Ishikawa (cell line): ENCODE results near the gene FCMR.

ENCODE experiments used
- CEBPB ChIP-seq: IDR thresholded peaks from 2 replicates; pipeline ENCODE4 v1.6.1; 2012
- CREB1 ChIP-seq: IDR thresholded peaks from 2 replicates; pipeline ENCODE4 v1.6.1; 2012; ENCODE audit warnings: low read depth
- EGR1 ChIP-seq: IDR thresholded peaks from 2 replicates; pipeline ENCODE4 v1.6.1; 2012
- EP300 ChIP-seq: IDR thresholded peaks from 2 replicates; pipeline ENCODE4 v1.6.1; 2012; ENCODE audit warnings: borderline replicate concordance
- FOXM1 ChIP-seq: IDR thresholded peaks from 2 replicates; pipeline ENCODE4 v1.6.1; 2012; ENCODE audit warnings: low read depth, borderline replicate concordance
- MAX ChIP-seq: IDR thresholded peaks from 2 replicates; pipeline ENCODE4 v1.6.1; 2012
- NFIC ChIP-seq: IDR thresholded peaks from 2 replicates; pipeline ENCODE4 v1.6.1; 2012
- RAD21 ChIP-seq: IDR thresholded peaks from 2 replicates; pipeline ENCODE4 v1.6.1; 2012; ENCODE audit warnings: low read depth
- REST ChIP-seq: IDR thresholded peaks from 2 replicates; pipeline ENCODE4 v1.6.1; 2012; ENCODE audit warnings: low read depth, mild to moderate bottlenecking
- TAF1 ChIP-seq: IDR thresholded peaks from 2 replicates; pipeline ENCODE4 v1.6.1; 2012; ENCODE audit warnings: low read depth, mild to moderate bottlenecking
- TCF12 ChIP-seq: IDR thresholded peaks from 2 replicates; pipeline ENCODE4 v1.6.1; 2012; ENCODE audit warnings: low read depth
- TEAD4 ChIP-seq: IDR thresholded peaks from 2 replicates; pipeline ENCODE4 v1.6.1; 2012
- USF1 ChIP-seq: IDR thresholded peaks from 2 replicates; pipeline ENCODE4 v1.6.1; 2012
- YY1 ChIP-seq: IDR thresholded peaks from 2 replicates; pipeline ENCODE4 v1.6.1; 2012; ENCODE audit warnings: low read depth
- ZBTB7A ChIP-seq: IDR thresholded peaks from 2 replicates; pipeline ENCODE4 v1.6.1; 2012; ENCODE audit warnings: low read depth

The FCMR gene

GRCh38 chr1:206872139-206872538 is 49.6 kb downstream of the FCMR start:
- TF ChIP-seq CEBPB (no peak), FOXM1 (no peak)

- TF ChIP-seq FOXM1 = no peak
- no peak for TF ChIP-seq MAX
- no peak for TF ChIP-seq NFIC
- no peak for TF ChIP-seq ZBTB7A
- TF ChIP-seq USF1 = no peak
- TF ChIP-seq RAD21 = no peak
- TF ChIP-seq CREB1 = no peak
- TF ChIP-seq YY1 = no peak
- TF ChIP-seq REST = no peak
Measured at GRCh38 chr1:206868264-206868663, 53.5 kb downstream of the FCMR start.

GRCh38 chr1:206867716-206868115 is 54.0 kb downstream of the FCMR start:
- TF ChIP-seq TEAD4 (no peak), FOXM1 (no peak), MAX (no peak), EP300 (no peak), REST (no peak), NFIC (no peak), CREB1 (no peak), TCF12 (no peak)

GRCh38 chr1:206867239-206867638 is 54.5 kb downstream of the FCMR start:
- no peak for TF ChIP-seq EGR1
- TF ChIP-seq YY1 = no peak
- no peak for TF ChIP-seq ZBTB7A
- TF ChIP-seq EP300 = no peak
- no peak for TF ChIP-seq TEAD4
- no peak for TF ChIP-seq REST
- no peak for TF ChIP-seq NFIC
- no peak for TF ChIP-seq USF1
- no peak for TF ChIP-seq CEBPB
- no peak for TF ChIP-seq TCF12
- TF ChIP-seq FOXM1 = no peak
- no peak for TF ChIP-seq RAD21
- no peak for TF ChIP-seq CREB1
- TF ChIP-seq MAX = no peak
- no peak for TF ChIP-seq TAF1

- TF ChIP-seq YY1 (no peak), ZBTB7A (no peak), CREB1 (no peak), TCF12 (no peak), USF1 (no peak), EGR1 (no peak), RAD21 (no peak), REST (no peak), NFIC (no peak), MAX (no peak), EP300 (no peak), FOXM1 (no peak), CEBPB (no peak), TAF1 (no peak), TEAD4 (no peak)
Measured at GRCh38 chr1:206866062-206866461, 55.7 kb downstream of the FCMR start.
